GM10266 (cell line): ENCODE data around the gene HAUS1.
"Not testable (repeated sequence)": the region's sequence is repeated elsewhere in the genome, so short reads cannot be mapped to it uniquely, and the experiment has no call there.

Experiments
- DNase-seq: peaks from one replicate; pipeline ENCODE4 v3.0.0; 2012; ENCODE audit errors: extremely low spot score
- CTCF ChIP-seq: IDR thresholded peaks from 2 replicates; pipeline ENCODE4 v1.5.1; 2012; ENCODE audit warnings: mild to moderate bottlenecking, low read depth; ENCODE audit not compliant: control insufficient read depth, insufficient read depth; ENCODE audit errors: missing control alignments

The HAUS1 gene

GRCh38 chr18:46113751-46114150, 9.6 kb downstream of the HAUS1 start:
- DNase-seq: no peak
- TF ChIP-seq CTCF: no peak

- not testable (repeated sequence) for DNase-seq
Measured at GRCh38 chr18:46126625-46127024, 22.4 kb downstream of the HAUS1 start.

- TF ChIP-seq CTCF: no peak
- no peak for DNase-seq
Measured at GRCh38 chr18:46130061-46130460, 25.9 kb downstream of the HAUS1 start.

- not testable (repeated sequence) for DNase-seq
Measured at GRCh38 chr18:46130549-46130948, 26.4 kb downstream of the HAUS1 start.

GRCh38 chr18:46133534-46133933, 29.3 kb downstream of the HAUS1 start:
- TF ChIP-seq CTCF: no peak
- no peak for DNase-seq

GRCh38 chr18:46134920-46135675, 30.9 kb downstream of the HAUS1 start:
- DNase-seq: no peak
- TF ChIP-seq CTCF: no peak

- no peak for DNase-seq
- TF ChIP-seq CTCF: no peak
Measured at GRCh38 chr18:46140173-46140572, 36.0 kb downstream of the HAUS1 start.

GRCh38 chr18:46141199-46141598, 37.0 kb downstream of the HAUS1 start:
- DNase-seq: no peak
- no peak for TF ChIP-seq CTCF
